Stimulated activated CD4-positive, alpha-beta T cell treated with anti-CD3 and anti-CD28 coated beads, Interleukin-15, amount 100 ng/mL, for 48 hours (primary cell): ENCODE measurements around the gene HCK.

Source experiments
- DNase-seq, 2 donors: peaks; one replicate each; pipeline ENCODE4 v3.0.0-alpha.2; 2020; ENCODE audit warnings: low read depth in 2 of 2

The HCK gene

GRCh38 chr20:32052090-32052777 lies at the start of gene HCK:
Gene HCK (plus strand): TSS chr20:32052242.
- DNase-seq = no peak

GRCh38 chr20:32003325-32003724 lies 48.7 kb upstream of the HCK start:
- DNase-seq = no peak

- DNase-seq = no peak
Observed at GRCh38 chr20:32004963-32005362, 47.1 kb upstream of the HCK start.

GRCh38 chr20:32006053-32006452 lies 46.0 kb upstream of the HCK start:
- no peak for DNase-seq

- DNase-seq = no peak
Observed at GRCh38 chr20:32006841-32007786, 44.9 kb upstream of the HCK start.

GRCh38 chr20:32007787-32008616 lies 44.0 kb upstream of the HCK start:
- no peak for DNase-seq

GRCh38 chr20:32009564-32009963 lies 42.5 kb upstream of the HCK start:
- no peak for DNase-seq

- no peak for DNase-seq
Observed at GRCh38 chr20:32010101-32010500, 41.9 kb upstream of the HCK start, which contains the start of gene CCM2L. Gene CCM2L (plus strand): TSS chr20:32010438. CDS start chr20:32010455, 17 bp downstream.

GRCh38 chr20:32010666-32011065 lies 41.4 kb upstream of the HCK start:
- no peak for DNase-seq

- DNase-seq = no peak
Observed at GRCh38 chr20:32012159-32012688, 39.8 kb upstream of the HCK start.

- DNase-seq = no peak
Observed at GRCh38 chr20:32013326-32013725, 38.7 kb upstream of the HCK start.

- no peak for DNase-seq
Observed at GRCh38 chr20:32017711-32018251, 34.3 kb upstream of the HCK start.

- peak in 1 of 2 donors; percentile 36 for DNase-seq
Observed at GRCh38 chr20:32018269-32019155, 33.5 kb upstream of the HCK start.

GRCh38 chr20:32019156-32019510 lies 32.9 kb upstream of the HCK start:
- DNase-seq = no peak

- no peak for DNase-seq
Observed at GRCh38 chr20:32019563-32020463, 32.2 kb upstream of the HCK start.

- no peak for DNase-seq
Observed at GRCh38 chr20:32021091-32021490, 31.0 kb upstream of the HCK start.

- no peak for DNase-seq
Observed at GRCh38 chr20:32024683-32025295, 27.3 kb upstream of the HCK start.

GRCh38 chr20:32027643-32028042 lies 24.4 kb upstream of the HCK start:
- no peak for DNase-seq
